ENCODE results near the gene OR2H1. TPM values are rescaled to one million over a fixed set of nuclear protein-coding genes. Genes with fewer than 3 reads are reported as not detected.

Gene OR2H1
- total RNA-seq, 1 donor from 2014 or later = not detected

- no peaks in the 10 kb centered on the region for H3K9me3 Mint-ChIP-seq
- no peaks in the 10 kb centered on the region for H3K36me3 Mint-ChIP-seq (ENCODE audit: low read depth)
- peaks cover 14% of the 10 kb centered on the region for H3K27me3 Mint-ChIP-seq (ENCODE audit: insufficient read depth)
- H3K4me3 Mint-ChIP-seq = no peak overlapping the region
- no peak overlapping the region for H3K27ac Mint-ChIP-seq
- intact Hi-C loops (cut with micrococcal nuclease) = no loop called here
- H3K4me1 Mint-ChIP-seq (ENCODE audit: low read depth) = no peaks in the 10 kb centered on the region
- no peak for DNase-seq (ENCODE audit: low spot score)
Observed at GRCh38 chr6:29502597-29502996, 45.6 kb downstream of the OR2H1 start.

DNA sequence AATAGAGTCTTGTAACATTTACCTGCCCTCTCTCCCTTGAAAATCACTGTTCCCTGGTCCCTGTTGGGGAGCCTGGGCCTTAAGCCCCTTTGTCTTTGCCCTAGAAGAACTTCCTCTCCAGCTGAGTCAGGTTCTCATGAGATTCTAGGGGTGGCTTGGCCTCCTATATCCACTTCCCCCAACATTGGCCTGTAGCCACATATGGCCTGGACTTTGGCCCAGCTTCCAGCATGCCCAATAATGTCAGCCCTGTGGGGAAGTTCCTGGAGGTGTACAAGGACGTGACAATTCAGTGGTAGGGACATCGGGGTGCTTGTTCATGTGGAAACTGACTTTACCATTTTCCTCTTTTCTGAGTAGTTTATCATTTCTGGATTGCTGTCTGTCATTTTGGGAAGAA, 48.0 kb downstream of the OR2H1 start:
- Mint-ChIP-seq H3K9me3 (no peaks in the 10 kb centered on the region), H3K27me3 (ENCODE audit: insufficient read depth) (peaks cover 7% of the 10 kb centered on the region), H3K27ac (no peak overlapping the region), H3K4me3 (no peak overlapping the region), H3K36me3 (ENCODE audit: low read depth) (no peaks in the 10 kb centered on the region), H3K4me1 (ENCODE audit: low read depth) (no peaks in the 10 kb centered on the region)
- DNase-seq (ENCODE audit: low spot score) = no peak
- intact Hi-C loops (cut with micrococcal nuclease) = no loop called here

- intact Hi-C loops (cut with micrococcal nuclease) = no loop called here
- Mint-ChIP-seq H3K9me3 (no peaks in the 10 kb centered on the region), H3K27ac (no peak overlapping the region)
Observed at GRCh38 chr6:29505808-29506207, 48.9 kb downstream of the OR2H1 start.

DNA sequence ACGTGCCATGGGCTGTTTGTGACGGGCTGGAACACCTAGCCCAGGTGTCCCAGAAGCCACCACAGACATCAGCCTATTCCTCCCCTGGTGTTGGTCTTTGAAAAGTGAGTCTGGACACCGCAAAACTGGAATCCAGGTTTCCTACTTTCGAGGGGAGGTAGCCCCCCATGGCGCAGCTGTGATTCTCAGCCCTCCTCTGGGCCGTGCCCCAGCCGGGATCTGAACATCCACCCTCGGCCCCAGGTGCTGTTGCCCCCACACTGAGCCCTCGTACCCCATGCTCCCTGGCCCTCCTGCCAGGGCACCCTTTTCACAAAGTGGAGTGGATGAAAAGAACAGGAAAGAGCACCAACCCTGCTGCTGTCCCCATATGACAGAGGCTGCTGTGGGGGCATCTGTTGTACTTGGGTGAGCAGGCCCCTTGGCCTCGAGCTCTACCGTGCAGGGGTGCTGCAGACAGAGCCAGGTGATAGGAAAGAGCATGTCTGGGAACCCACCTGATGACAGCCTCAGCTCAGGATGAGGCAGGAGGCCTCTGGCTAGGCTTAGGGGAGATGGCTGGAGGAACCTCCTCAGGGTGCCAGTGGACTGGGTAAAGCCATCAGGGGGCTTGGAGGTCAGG, 49.6 kb downstream of the OR2H1 start:
- intact Hi-C loops (cut with micrococcal nuclease) = no loop called here

More at GRCh38 chr6:29505808-29506207, 48.9 kb downstream of the OR2H1 start:
- Mint-ChIP-seq H3K36me3 (ENCODE audit: low read depth) (no peaks in the 10 kb centered on the region), H3K4me3 (no peak overlapping the region), H3K4me1 (ENCODE audit: low read depth) (no peaks in the 10 kb centered on the region), H3K27me3 (ENCODE audit: insufficient read depth) (peaks cover 9% of the 10 kb centered on the region)
- no peak for DNase-seq (ENCODE audit: low spot score)

DNA sequence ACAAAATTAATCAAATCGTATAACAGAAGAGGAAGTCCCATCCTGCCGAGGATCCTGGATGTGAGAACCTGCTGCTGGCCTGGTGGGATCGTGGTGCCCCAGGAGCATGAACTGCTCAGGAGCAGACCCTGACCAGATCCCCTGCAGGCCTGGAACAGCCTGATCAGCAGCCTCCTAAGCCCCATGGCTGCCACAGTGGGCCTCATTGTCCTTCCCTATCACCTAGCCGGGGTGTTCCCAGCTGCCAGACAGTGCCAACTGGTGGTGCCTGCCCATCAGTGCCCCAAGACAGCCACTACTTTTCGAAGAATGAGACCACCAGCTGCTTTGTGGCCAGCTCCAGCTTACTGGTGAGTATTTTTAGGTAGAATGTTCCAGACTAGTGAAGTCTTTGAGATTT, 50.4 kb downstream of the OR2H1 start:
- Mint-ChIP-seq H3K36me3 (ENCODE audit: low read depth) (no peaks in the 10 kb centered on the region), H3K9me3 (no peaks in the 10 kb centered on the region), H3K27me3 (ENCODE audit: insufficient read depth) (peaks cover 9% of the 10 kb centered on the region), H3K4me1 (ENCODE audit: low read depth) (no peaks in the 10 kb centered on the region), H3K27ac (no peak overlapping the region), H3K4me3 (no peak overlapping the region)
- intact Hi-C loops (cut with micrococcal nuclease) = no loop called here
- DNase-seq (ENCODE audit: low spot score) = no peak

More for the DNA sequence above, 49.6 kb downstream of the OR2H1 start:
- no peaks in the 10 kb centered on the region for H3K9me3 Mint-ChIP-seq
- H3K36me3 Mint-ChIP-seq (ENCODE audit: low read depth) = no peaks in the 10 kb centered on the region
- no peak overlapping the region for H3K4me3 Mint-ChIP-seq
- no peak overlapping the region for H3K27ac Mint-ChIP-seq
- no peak for DNase-seq (ENCODE audit: low spot score)
- H3K4me1 Mint-ChIP-seq (ENCODE audit: low read depth) = no peaks in the 10 kb centered on the region
- H3K27me3 Mint-ChIP-seq (ENCODE audit: insufficient read depth) = peaks cover 9% of the 10 kb centered on the region

- Mint-ChIP-seq H3K27me3 (ENCODE audit: insufficient read depth) (peaks cover 9% of the 10 kb centered on the region), H3K4me3 (no peak overlapping the region), H3K4me1 (ENCODE audit: low read depth) (no peaks in the 10 kb centered on the region), H3K36me3 (ENCODE audit: low read depth) (no peaks in the 10 kb centered on the region), H3K9me3 (no peaks in the 10 kb centered on the region), H3K27ac (no peak overlapping the region)
- no peak for DNase-seq (ENCODE audit: low spot score)
- intact Hi-C loops (cut with micrococcal nuclease) = no loop called here
Observed at GRCh38 chr6:29509239-29509638, 52.3 kb downstream of the OR2H1 start.

- intact Hi-C loops (cut with micrococcal nuclease) = no loop called here
- H3K4me3 Mint-ChIP-seq = no peak overlapping the region
- H3K36me3 Mint-ChIP-seq (ENCODE audit: low read depth) = no peaks in the 10 kb centered on the region
- DNase-seq (ENCODE audit: low spot score) = no peak
- H3K4me1 Mint-ChIP-seq (ENCODE audit: low read depth) = no peaks in the 10 kb centered on the region
- no peaks in the 10 kb centered on the region for H3K9me3 Mint-ChIP-seq
- no peak overlapping the region for H3K27ac Mint-ChIP-seq
- H3K27me3 Mint-ChIP-seq (ENCODE audit: insufficient read depth) = peaks cover 10% of the 10 kb centered on the region
Observed at GRCh38 chr6:29509711-29510110, 52.8 kb downstream of the OR2H1 start.

DNA sequence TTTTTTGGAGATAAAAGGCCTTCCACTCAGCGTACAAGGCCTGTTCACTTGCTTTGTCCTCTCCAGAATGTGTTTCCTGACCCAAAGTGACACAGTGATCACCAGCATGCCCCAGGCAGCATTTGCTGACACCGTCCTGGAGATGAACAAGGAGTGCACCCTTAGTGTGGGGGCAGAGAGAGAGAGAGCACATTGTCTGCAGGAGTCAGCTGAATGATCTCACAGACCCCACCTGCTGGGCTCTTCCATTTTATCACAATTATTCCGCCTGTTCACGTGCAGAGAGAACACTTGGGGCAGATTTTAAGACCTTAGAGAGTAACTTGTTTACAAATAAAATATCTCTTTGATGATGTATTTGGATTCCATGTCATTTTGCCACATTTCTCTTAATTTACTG, 53.2 kb downstream of the OR2H1 start:
- no peak overlapping the region for H3K4me3 Mint-ChIP-seq
- H3K27ac Mint-ChIP-seq = no peak overlapping the region
- no peaks in the 10 kb centered on the region for H3K9me3 Mint-ChIP-seq
- intact Hi-C loops (cut with micrococcal nuclease) = no loop called here
- no peaks in the 10 kb centered on the region for H3K36me3 Mint-ChIP-seq (ENCODE audit: low read depth)
- H3K4me1 Mint-ChIP-seq (ENCODE audit: low read depth) = no peaks in the 10 kb centered on the region
- H3K27me3 Mint-ChIP-seq (ENCODE audit: insufficient read depth) = peaks cover 10% of the 10 kb centered on the region
- DNase-seq (ENCODE audit: low spot score) = no peak

- H3K27me3 Mint-ChIP-seq (ENCODE audit: insufficient read depth) = peaks cover 7% of the 10 kb centered on the region
- no peak for DNase-seq (ENCODE audit: low spot score)
- H3K27ac Mint-ChIP-seq = no peak overlapping the region
- H3K36me3 Mint-ChIP-seq (ENCODE audit: low read depth) = no peaks in the 10 kb centered on the region
- peaks cover 1% of the 10 kb centered on the region for H3K4me1 Mint-ChIP-seq (ENCODE audit: low read depth)
- no peaks in the 10 kb centered on the region for H3K9me3 Mint-ChIP-seq
- H3K4me3 Mint-ChIP-seq = no peak overlapping the region
- intact Hi-C loops (cut with micrococcal nuclease) = no loop called here
Observed at GRCh38 chr6:29510746-29511300, 53.9 kb downstream of the OR2H1 start.

Other genes starting within 250 kb of the OR2H1 start
- not detected in 2 replicates for gene OR14J1, start 155.5 kb upstream of the OR2H1 start, total RNA-seq
- gene OR5V1, start 88.3 kb upstream of the OR2H1 start, total RNA-seq = not detected in 2 replicates
- not detected in 2 replicates for gene OR12D3, start 81.9 kb upstream of the OR2H1 start, total RNA-seq
- gene OR12D2, start 61.5 kb upstream of the OR2H1 start, total RNA-seq = not detected in 2 replicates
- gene OR12D1, start 42.2 kb upstream of the OR2H1 start, total RNA-seq = not detected in 2 replicates
- not detected in 2 replicates for gene OR10C1, start 17.8 kb upstream of the OR2H1 start, total RNA-seq
- not detected in 2 replicates for gene OR11A1, start 84 bp upstream of the OR2H1 start, total RNA-seq
- gene MAS1L, start 30.8 kb downstream of the OR2H1 start, total RNA-seq = not detected in 2 replicates
- 0.59 and 0.93 TPM in 2 replicates for gene UBD, start 102.6 kb downstream of the OR2H1 start, total RNA-seq
- gene OR2H2, start 128.0 kb downstream of the OR2H1 start, total RNA-seq = not detected in 2 replicates
- gene GABBR1, start 176.0 kb downstream of the OR2H1 start, total RNA-seq = 19.8 and 22.6 TPM in 2 replicates
- gene MOG, start 199.9 kb downstream of the OR2H1 start, total RNA-seq = not detected in 2 replicates
- 2.4 and 2.7 TPM in 2 replicates for gene ZFP57, start 224.0 kb downstream of the OR2H1 start, total RNA-seq